MM.1S (cell line): Measurements from ENCODE around the gene ZEB2.

Experiments
- CTCF ChIP-seq: fragments of 300-600 bp; sonication (generic); IDR thresholded peaks from 2 replicates; pipeline ENCODE4 v1.5.1; 2016; ENCODE audit warnings: antibody characterized with exemption, low read length, mixed read lengths
- EZH2 ChIP-seq: fragments of 300-600 bp; sonication (generic); optimal IDR thresholded peaks from 2 replicates; pipeline ENCODE3; 2017; ENCODE audit warnings: low read depth, mild to moderate bottlenecking, antibody characterized with exemption, low read length, mixed read lengths

- no peak for TF ChIP-seq CTCF
- TF ChIP-seq EZH2: no peak
Measured at GRCh38 chr2:144474017-144474416, 45.9 kb downstream of the ZEB2 start.
